HG03521 (cell line): ENCODE results near the gene TARBP2.
A peak's percentile ranks its signal among the peaks of the same experiment; 100 is the strongest.
"Not testable (repeated sequence)": the region's sequence is repeated elsewhere in the genome, so short reads cannot be mapped to it uniquely, and the experiment has no call there.

ENCODE experiments used
- ATAC-seq: cut with Tn5 transposase; IDR thresholded peaks from one replicate; pipeline ENCODE4 v1.9.1; 2021; ENCODE audit warnings: mild to moderate bottlenecking, moderate library complexity; ENCODE audit not compliant: unreplicated experiment

Gene TARBP2

GRCh38 chr12:53474819-53475218 lies 26.3 kb upstream of the TARBP2 start:
- ATAC-seq, result no peak

DNA sequence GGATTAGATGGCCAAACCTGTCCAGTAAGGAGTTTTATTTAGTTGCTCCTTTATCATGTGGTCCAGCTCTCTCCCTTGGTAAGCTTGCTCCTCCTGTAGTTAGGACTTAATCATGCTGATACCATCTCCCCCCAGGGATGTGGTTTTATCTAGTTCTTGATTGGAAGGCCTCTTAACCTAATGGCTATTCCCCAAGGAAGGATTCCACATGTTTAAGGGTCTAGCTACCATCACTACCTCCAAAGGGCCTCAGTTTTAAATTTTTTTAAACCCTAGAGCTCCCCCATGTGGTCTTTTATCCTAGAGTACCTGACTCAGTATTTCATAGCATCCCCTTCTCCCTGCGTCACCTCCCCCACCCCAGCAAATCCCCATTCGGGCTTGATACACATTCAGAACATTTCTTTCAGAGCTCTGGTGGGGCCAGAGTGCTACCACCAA lies 24.3 kb upstream of the TARBP2 start:
- no peak for ATAC-seq

- no peak for ATAC-seq
Measured at GRCh38 chr12:53478865-53479264, 22.2 kb upstream of the TARBP2 start.

GRCh38 chr12:53479331-53479730 lies 21.8 kb upstream of the TARBP2 start:
- ATAC-seq, result no peak

GRCh38 chr12:53480491-53481442 lies 20.3 kb upstream of the TARBP2 start:
- ATAC-seq, result no peak

- not testable (repeated sequence) for ATAC-seq
Measured at GRCh38 chr12:53481458-53481857, 19.6 kb upstream of the TARBP2 start.

- no peak for ATAC-seq
Measured at GRCh38 chr12:53481939-53482586, 19.0 kb upstream of the TARBP2 start.

- ATAC-seq, result no peak
Measured at GRCh38 chr12:53482626-53483168, 18.4 kb upstream of the TARBP2 start.

DNA sequence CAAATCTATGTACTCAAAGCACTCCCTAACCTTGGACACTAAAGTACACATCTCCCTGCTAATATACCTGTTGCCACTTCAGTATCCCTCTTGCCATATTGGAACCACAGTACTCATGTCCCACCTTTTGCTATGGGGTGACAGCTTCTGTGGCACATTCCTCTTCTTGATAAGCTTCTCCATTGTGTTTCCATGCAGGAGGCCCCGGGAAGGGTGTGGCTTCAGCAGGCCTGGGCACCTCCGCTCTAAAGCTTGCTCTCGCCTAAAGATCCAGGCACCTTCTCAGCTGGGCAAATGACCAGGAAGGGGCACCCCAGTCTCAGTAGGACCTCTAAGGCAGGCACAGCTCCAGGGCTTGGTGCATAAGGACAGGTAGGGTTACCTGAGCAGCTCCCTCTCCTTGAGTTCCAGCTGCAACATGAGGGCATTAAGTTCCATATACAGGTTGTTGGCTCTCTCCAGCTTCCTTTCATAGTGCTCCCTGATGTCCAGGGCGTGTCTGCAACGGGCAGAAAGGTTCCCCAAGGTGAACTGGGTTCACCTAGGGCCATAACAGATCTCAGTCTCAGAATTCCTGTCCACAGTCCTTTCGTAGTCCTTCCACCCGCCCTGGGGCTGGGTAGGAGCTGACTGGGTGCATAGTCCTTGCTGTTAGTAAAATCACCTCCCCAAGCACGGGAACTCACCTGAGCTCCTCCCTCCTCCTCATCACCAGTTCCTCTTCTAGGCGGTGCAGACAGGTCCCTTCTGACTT lies 17.7 kb upstream of the TARBP2 start:
- no peak for ATAC-seq

- no peak for ATAC-seq
Measured at GRCh38 chr12:53483979-53484377, 17.1 kb upstream of the TARBP2 start.

DNA sequence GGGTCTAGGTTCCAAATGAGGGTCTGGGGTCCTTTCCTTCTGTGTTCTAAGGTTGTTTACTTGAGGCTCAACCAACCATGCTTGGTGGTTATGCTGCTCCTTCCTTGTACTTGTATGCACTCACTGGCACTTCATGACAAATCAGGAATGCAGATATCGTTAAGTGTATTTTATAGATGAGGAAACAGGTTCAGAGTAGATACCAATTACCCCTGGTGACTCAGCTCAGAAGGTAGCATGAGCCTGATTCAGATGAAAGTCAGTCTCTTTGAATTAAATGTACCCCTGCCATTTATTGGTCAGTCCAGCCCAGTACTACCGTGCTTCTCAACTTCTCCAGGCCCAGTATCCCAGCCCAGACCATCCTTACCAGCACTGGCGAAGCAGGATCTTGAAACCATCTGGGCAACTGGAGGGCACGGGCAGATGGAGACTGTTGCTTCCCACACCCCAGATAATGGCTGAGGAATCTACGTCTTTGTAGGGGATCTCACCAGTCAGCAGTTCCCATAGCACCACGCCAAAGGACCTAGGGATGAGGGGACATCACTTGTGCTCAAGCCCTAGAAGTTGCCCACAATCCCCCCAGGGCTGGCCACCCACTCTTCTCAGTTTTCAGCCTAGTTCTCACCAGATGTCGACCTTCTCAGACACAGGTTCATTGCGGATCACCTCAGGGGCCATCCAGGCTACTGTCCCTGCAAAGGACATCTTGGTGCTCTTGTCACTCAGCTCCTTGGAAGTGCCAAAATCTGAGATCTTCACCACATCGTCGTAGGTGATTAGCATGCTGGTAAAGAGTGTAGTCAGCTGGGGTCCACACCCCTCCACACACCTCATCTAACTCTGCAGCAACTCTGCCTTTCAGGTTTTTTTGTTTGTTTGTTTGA lies 16.2 kb upstream of the TARBP2 start:
- ATAC-seq, result no peak

DNA sequence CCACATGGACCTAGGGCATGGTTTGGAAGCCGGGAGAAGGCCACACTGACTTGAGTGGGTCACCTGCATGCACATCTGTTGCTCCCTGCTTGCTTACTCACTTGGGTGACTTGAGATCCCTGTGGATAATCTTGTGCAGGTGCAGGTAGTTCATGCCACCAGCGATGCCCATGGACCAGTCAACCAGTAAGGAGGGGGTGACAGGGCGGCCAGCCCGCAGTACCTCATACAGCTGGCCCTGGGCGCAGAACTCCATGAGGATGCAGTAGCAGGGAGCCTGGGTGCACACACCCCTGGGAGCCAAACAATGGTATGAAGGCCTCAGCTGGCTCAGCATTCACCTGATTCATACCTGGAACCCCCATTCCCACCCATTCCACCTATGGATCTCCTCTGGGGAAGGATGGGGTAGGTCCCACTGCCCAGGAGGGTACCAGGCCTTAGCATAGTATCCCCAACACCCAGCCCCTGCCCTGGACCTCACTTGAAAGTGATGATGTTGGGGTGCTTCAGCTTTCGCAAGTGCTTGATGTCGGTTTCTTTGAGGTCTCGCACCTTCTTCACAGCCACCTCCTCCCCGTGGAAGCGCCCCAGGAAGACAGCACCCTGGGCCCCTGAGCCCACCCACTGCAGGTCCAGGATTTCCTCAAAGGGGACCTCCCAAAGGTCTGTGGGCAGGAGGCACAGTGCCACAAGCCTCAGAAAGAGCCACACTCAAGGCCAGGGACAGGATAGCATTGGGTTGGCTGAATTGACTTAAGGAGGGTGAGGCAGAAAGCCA lies 14.9 kb upstream of the TARBP2 start:
- no peak for ATAC-seq

GRCh38 chr12:53486736-53487487 lies 14.2 kb upstream of the TARBP2 start:
- no peak for ATAC-seq

- no peak for ATAC-seq
Measured at GRCh38 chr12:53489242-53489864, 11.7 kb upstream of the TARBP2 start.

DNA sequence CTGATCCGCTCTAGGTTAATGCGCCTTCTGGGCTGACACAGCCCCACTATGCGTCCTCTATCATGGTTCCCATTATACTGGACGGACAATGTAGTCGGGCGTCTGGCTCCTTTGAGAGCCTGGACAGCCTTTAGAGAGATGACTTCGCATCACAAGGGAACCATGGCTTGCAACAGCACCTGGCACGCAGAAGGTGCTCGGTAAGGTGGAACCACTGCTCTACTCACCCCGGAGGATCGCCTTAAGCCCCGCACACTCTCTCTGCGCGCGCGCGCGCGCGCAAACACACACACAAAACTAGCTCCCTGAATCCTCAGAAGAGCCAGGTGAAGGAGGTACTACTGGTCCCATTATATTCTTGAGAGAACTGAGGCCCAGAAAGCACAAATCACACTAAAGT lies 8.9 kb upstream of the TARBP2 start:
- ATAC-seq, result no peak

GRCh38 chr12:53492830-53493609 lies 8.1 kb upstream of the TARBP2 start:
- ATAC-seq, result peak; percentile 90

GRCh38 chr12:53493610-53494391 lies 7.3 kb upstream of the TARBP2 start:
- ATAC-seq, result no peak
